Measurements from ENCODE around the gene AKAP6.
A peak's percentile ranks its signal among the peaks of the same experiment; 100 is the strongest.
"Not testable (repeated sequence)": the region's sequence is repeated elsewhere in the genome, so short reads cannot be mapped to it uniquely, and the experiment has no call there.

The AKAP6 gene

DNA sequence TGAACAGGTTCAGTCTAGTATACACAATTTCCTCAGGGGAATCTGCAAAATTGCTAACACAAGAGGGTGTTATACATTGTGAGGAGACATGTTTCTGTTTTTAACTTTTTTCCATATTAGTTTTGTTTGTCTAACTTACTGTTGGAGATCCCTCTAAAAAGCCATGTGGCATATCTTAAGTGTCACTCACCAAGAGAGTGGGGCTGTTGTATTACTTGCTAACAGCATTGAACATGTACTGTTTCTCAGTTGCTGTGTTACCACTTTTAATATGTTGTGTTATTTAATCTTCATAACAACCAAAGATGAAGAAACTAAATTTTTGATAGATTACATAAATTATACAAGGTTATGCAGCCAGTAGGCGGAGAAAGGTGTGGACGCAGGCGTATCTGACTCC is 455.3 kb downstream of the AKAP6 start:
- FAIRE-seq (peak; percentile 11), DNase-seq (ENCODE audit: insufficient read length, low spot score) (no peak)
- TF ChIP-seq, protein P1, sequence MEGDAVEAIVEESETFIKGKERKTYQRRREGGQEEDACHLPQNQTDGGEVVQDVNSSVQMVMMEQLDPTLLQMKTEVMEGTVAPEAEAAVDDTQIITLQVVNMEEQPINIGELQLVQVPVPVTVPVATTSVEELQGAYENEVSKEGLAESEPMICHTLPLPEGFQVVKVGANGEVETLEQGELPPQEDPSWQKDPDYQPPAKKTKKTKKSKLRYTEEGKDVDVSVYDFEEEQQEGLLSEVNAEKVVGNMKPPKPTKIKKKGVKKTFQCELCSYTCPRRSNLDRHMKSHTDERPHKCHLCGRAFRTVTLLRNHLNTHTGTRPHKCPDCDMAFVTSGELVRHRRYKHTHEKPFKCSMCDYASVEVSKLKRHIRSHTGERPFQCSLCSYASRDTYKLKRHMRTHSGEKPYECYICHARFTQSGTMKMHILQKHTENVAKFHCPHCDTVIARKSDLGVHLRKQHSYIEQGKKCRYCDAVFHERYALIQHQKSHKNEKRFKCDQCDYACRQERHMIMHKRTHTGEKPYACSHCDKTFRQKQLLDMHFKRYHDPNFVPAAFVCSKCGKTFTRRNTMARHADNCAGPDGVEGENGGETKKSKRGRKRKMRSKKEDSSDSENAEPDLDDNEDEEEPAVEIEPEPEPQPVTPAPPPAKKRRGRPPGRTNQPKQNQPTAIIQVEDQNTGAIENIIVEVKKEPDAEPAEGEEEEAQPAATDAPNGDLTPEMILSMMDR (IDR thresholded peaks at IDR 0.05; ENCODE audit: insufficient read depth, missing control alignments), result no peak

DNA sequence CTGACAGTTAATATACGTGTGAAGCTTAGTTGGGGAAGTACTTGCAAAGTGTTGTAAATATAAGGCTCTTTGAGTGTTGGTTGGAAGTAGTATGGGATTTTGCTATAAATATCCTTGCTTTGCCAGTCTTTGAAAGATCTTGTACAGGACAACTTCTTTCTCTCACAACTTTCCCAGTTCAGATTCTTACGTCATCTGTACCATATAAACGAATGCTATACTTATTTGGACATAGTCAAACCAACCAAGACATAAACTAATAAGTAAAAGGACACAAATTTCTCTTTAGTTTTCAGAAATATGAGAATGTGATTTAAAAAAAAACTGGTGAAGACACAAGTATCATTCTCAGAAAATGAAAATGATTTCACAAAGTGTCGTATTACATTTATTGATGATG is 456.5 kb downstream of the AKAP6 start:
- TF ChIP-seq, protein P1 (IDR thresholded peaks at IDR 0.05; ENCODE audit: insufficient read depth, missing control alignments), result no peak
- FAIRE-seq (no peak), DNase-seq (ENCODE audit: insufficient read length, low spot score) (no peak)

DNA sequence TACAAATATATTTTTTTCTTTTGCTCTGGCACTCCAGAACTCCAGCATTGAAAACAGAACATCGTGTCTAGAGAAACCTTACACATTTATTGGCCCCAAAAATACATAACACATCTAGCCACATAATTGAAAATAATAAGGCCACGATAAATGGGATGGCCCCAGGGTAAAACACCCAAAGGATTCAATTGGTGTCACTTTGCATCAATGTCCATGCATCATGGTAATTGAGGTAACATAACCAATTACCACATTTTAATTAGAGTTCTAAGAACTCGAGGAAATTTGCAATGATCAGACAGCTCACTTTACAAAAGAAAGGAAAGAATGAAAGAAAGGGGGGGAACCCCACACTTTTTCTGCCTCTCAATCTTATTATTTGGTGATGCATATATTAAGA is 457.8 kb downstream of the AKAP6 start:
- no peak for FAIRE-seq
- TF ChIP-seq, protein P1 (IDR thresholded peaks at IDR 0.05; ENCODE audit: insufficient read depth, missing control alignments), result no peak
- DNase-seq (ENCODE audit: insufficient read length, low spot score), result no peak

- DNase-seq (ENCODE audit: insufficient read length, low spot score); FAIRE-seq: not testable (repeated sequence)
Observed at GRCh38 chr14:32793033-32793432, 463.9 kb downstream of the AKAP6 start.

- TF ChIP-seq, protein P1 (IDR thresholded peaks at IDR 0.05; ENCODE audit: insufficient read depth, missing control alignments), result no peak
- FAIRE-seq (no peak), DNase-seq (ENCODE audit: insufficient read length, low spot score) (no peak)
Observed at GRCh38 chr14:32800320-32800719, 471.2 kb downstream of the AKAP6 start.

GRCh38 chr14:32802295-32802694 is 473.2 kb downstream of the AKAP6 start:
- FAIRE-seq (no peak), DNase-seq (ENCODE audit: insufficient read length, low spot score) (no peak)
- TF ChIP-seq, protein P1 (IDR thresholded peaks at IDR 0.05; ENCODE audit: insufficient read depth, missing control alignments), result no peak

- DNase-seq (ENCODE audit: insufficient read length, low spot score), result no peak
- no peak for FAIRE-seq
- TF ChIP-seq, protein P1 (IDR thresholded peaks at IDR 0.05; ENCODE audit: insufficient read depth, missing control alignments), result no peak
Observed at GRCh38 chr14:32805979-32806378, 476.9 kb downstream of the AKAP6 start.

DNA sequence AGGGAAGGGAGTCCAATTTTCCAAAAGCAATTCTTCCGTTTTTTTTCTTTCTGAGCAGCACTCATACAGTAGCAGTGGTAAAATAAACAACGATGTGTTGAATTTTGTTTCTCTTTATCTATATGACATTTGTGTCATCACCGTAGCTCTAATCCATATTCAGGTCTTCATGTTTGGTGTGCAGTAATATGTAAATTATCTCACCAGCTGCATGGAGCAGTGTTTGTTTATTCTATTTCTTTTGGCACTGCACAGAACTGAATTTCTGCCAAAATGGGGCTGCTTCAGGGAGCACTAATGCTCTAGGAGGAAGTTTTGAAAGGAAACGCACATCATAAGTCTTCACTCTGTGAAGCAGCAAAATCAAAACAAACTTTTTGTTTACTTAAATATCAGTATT is 479.5 kb downstream of the AKAP6 start:
- FAIRE-seq (no peak), DNase-seq (ENCODE audit: insufficient read length, low spot score) (no peak)
- TF ChIP-seq, protein P1 (IDR thresholded peaks at IDR 0.05; ENCODE audit: insufficient read depth, missing control alignments), result no peak

Measured in D721Med (cell line).